ENCODE measurements around the gene UCMA.
"Not testable (repeated sequence)": the region's sequence is repeated elsewhere in the genome, so short reads cannot be mapped to it uniquely, and the experiment has no call there.

- TF ChIP-seq CTCF (conservative IDR thresholded peaks at IDR 0.05; ENCODE audit: low read length); EZH2phosphoT487 (IDR thresholded peaks at IDR 0.05; ENCODE audit: borderline replicate concordance, low read depth, low read length): not testable (repeated sequence)
Measured at GRCh38 chr10:13282348-13282747, 48.2 kb upstream of the UCMA start.
